SK-N-SH (cell line): ENCODE measurements around the gene PPP5C.
"Not testable (repeated sequence)": the region's sequence is repeated elsewhere in the genome, so short reads cannot be mapped to it uniquely, and the experiment has no call there.

ENCODE experiments used
- MXI1 ChIP-seq: IDR thresholded peaks from 2 replicates; pipeline ENCODE4 v1.6.1; 2012; ENCODE audit warnings: mild to moderate bottlenecking, low read depth, low read length, improper control_type of control experiment
- TF ChIP-seq, protein P1 (sequence below): fragments of 200-600 bp; sonication (generic); IDR thresholded peaks from 2 replicates; pipeline ENCODE4 v1.6.1; 2017; ENCODE audit warnings: antibody characterized with exemption, mild to moderate bottlenecking, moderate library complexity
- TF ChIP-seq, protein P2 (sequence below): IDR thresholded peaks from 2 replicates; pipeline ENCODE4 v1.6.1; 2012; ENCODE audit warnings: mild to moderate bottlenecking, low read depth, low read length, moderate library complexity

DNA sequence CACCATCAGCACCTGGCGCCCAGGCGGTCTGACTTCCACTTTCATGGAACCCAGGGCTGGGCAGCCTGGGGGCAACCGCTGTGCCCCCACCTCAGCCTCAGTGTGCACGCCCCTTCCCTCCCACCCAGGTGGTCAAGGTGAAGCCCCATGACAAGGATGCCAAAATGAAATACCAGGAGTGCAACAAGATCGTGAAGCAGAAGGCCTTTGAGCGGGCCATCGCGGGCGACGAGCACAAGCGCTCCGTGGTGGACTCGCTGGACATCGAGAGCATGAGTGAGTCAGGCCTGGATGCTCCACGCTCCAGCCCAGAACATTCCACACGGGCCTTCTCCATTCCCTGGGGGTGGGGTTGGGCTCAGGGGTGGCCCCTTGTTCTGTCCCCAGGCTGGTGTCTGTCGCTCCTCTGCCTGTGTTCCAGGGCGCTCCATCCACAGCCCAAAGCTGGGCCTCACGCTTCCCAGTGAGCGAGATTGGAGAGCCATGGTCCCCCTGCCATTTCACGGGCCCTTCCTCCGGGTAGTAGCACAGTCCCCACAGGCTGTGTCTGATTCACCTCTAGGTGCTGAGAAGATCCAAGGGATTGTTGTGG lies 28.7 kb downstream of the PPP5C start:
- TF ChIP-seq MXI1, result not testable (repeated sequence)
- TF ChIP-seq, protein P1, sequence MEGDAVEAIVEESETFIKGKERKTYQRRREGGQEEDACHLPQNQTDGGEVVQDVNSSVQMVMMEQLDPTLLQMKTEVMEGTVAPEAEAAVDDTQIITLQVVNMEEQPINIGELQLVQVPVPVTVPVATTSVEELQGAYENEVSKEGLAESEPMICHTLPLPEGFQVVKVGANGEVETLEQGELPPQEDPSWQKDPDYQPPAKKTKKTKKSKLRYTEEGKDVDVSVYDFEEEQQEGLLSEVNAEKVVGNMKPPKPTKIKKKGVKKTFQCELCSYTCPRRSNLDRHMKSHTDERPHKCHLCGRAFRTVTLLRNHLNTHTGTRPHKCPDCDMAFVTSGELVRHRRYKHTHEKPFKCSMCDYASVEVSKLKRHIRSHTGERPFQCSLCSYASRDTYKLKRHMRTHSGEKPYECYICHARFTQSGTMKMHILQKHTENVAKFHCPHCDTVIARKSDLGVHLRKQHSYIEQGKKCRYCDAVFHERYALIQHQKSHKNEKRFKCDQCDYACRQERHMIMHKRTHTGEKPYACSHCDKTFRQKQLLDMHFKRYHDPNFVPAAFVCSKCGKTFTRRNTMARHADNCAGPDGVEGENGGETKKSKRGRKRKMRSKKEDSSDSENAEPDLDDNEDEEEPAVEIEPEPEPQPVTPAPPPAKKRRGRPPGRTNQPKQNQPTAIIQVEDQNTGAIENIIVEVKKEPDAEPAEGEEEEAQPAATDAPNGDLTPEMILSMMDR, result not testable (repeated sequence)
- TF ChIP-seq, protein P2, sequence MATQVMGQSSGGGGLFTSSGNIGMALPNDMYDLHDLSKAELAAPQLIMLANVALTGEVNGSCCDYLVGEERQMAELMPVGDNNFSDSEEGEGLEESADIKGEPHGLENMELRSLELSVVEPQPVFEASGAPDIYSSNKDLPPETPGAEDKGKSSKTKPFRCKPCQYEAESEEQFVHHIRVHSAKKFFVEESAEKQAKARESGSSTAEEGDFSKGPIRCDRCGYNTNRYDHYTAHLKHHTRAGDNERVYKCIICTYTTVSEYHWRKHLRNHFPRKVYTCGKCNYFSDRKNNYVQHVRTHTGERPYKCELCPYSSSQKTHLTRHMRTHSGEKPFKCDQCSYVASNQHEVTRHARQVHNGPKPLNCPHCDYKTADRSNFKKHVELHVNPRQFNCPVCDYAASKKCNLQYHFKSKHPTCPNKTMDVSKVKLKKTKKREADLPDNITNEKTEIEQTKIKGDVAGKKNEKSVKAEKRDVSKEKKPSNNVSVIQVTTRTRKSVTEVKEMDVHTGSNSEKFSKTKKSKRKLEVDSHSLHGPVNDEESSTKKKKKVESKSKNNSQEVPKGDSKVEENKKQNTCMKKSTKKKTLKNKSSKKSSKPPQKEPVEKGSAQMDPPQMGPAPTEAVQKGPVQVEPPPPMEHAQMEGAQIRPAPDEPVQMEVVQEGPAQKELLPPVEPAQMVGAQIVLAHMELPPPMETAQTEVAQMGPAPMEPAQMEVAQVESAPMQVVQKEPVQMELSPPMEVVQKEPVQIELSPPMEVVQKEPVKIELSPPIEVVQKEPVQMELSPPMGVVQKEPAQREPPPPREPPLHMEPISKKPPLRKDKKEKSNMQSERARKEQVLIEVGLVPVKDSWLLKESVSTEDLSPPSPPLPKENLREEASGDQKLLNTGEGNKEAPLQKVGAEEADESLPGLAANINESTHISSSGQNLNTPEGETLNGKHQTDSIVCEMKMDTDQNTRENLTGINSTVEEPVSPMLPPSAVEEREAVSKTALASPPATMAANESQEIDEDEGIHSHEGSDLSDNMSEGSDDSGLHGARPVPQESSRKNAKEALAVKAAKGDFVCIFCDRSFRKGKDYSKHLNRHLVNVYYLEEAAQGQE, result not testable (repeated sequence)
